K562 (cell line): Measurements from ENCODE around the gene INPP5E. TPM values are rescaled to one million over a fixed set of nuclear protein-coding genes. Genes with fewer than 3 reads are reported as not detected.

Experiments
- BACH1 ChIP-seq: fragments of 200-800 bp; sonication (Bioruptor generic); IDR thresholded peaks from 2 replicates; pipeline ENCODE4 v1.6.1; 2016; ENCODE audit warnings: missing genetic modification characterization, missing compliant biosample characterization
- BRCA1 ChIP-seq, 2 experiments: fragments of 450-650 bp in 1 of 2; sonication (generic) in 1 of 2; formaldehyde crosslinking in 1 of 2; IDR thresholded peaks; 2 replicates each; pipeline versions ENCODE4 v1.5.0 to v1.6.1; 2017 to 2020; ENCODE audit warnings: mild to moderate bottlenecking in 1 of 2, missing genetic modification reagents in 1 of 2
- DNMT1 ChIP-seq: fragments of 450-650 bp; IDR thresholded peaks from 2 replicates; pipeline ENCODE4 v1.6.1; 2016; ENCODE audit warnings: antibody characterized with exemption, mild to moderate bottlenecking
- JUNB ChIP-seq: fragments of 450-650 bp; formaldehyde crosslinking; conservative IDR thresholded peaks from 2 replicates; pipeline ENCODE4 v1.4.0; 2020; ENCODE audit warnings: mild to moderate bottlenecking
- REST ChIP-seq, 2 experiments: fragments of 450-650 bp; formaldehyde crosslinking in 1 of 2; IDR thresholded peaks; 2 replicates each; pipeline versions ENCODE4 v1.4.0 to v1.6.1; 2014 to 2020; ENCODE audit warnings: mild to moderate bottlenecking in 2 of 2, borderline replicate concordance in 1 of 2, low read depth in 1 of 2
- TAF1 ChIP-seq: IDR thresholded peaks from 2 replicates; pipeline ENCODE4 v1.6.1; 2011; ENCODE audit warnings: mild to moderate bottlenecking, low read length, moderate library complexity; ENCODE audit not compliant: insufficient read depth, control insufficient read depth, severe bottlenecking; ENCODE audit errors: extremely low read depth
- TSHZ1 ChIP-seq: fragments of 250-450 bp; sonication (Bioruptor Pico); IDR thresholded peaks from 2 replicates; pipeline ENCODE4 v1.4.0; 2020; ENCODE audit warnings: mild to moderate bottlenecking, moderate library complexity
- ZBTB34 ChIP-seq: fragments of 250-450 bp; sonication (Bioruptor Pico); IDR thresholded peaks from 2 replicates; pipeline ENCODE4 v1.8.0; 2021; ENCODE audit warnings: mild to moderate bottlenecking, moderate library complexity
- ZNF347 ChIP-seq: fragments of 450-650 bp; formaldehyde crosslinking; IDR thresholded peaks from 2 replicates; pipeline ENCODE4 v1.4.0; 2020; ENCODE audit warnings: low read depth, mild to moderate bottlenecking, moderate library complexity
- ZNF740 ChIP-seq, 3 experiments: fragments of 200-800 bp in 1 of 3; sonication (Bioruptor generic) in 1 of 3; sonication (generic) in 1 of 3; formaldehyde crosslinking in 1 of 3; IDR thresholded peaks; 2 replicates each; pipeline versions ENCODE4 v1.6.1 to v1.8.0; 2016 to 2022; ENCODE audit warnings: mild to moderate bottlenecking in 2 of 3, missing compliant biosample characterization in 2 of 3, missing genetic modification characterization in 2 of 3, missing genetic modification reagents in 1 of 3
- polyA plus RNA-seq, 8 experiments: library from polyadenylated mRNA; depleted of rRNA in 4 of 8; stranded (reverse) in 5 of 8; unstranded in 3 of 8; fragments of >200 nt; fragmentation: Nextera tagmentation in 2 of 8; fragmentation: Illumina TruSeq in 1 of 8; extraction: Ambion mirVana in 2 of 8; extraction: Trizol in 1 of 8; gene quantifications; 2 replicates each; pipeline versions ENCODE4 v1.2.1 to v1.2.3, GENCODE V29; 2011 to 2014; ENCODE audit warnings: inconsistent platforms in 1 of 8, missing spikeins in 1 of 8
- total RNA-seq, 7 experiments: library from RNA; depleted of rRNA in 6 of 7; stranded (reverse); fragments of >200 nt in 6 of 7; fragmentation: Illumina TruSeq in 2 of 7; extraction: Trizol in 2 of 7; gene quantifications; 2 replicates each; pipeline versions ENCODE4 v1.2.1 to v1.2.3, GENCODE V29; 2011 to 2021; ENCODE audit warnings: low replicate concordance in 1 of 7

The INPP5E gene
- total and polyA plus RNA-seq, 9 of the 15 experiments (the other 6 are each of a cell fraction or from before 2014, with no cell fraction given), result 0.38 to 17.4 (median 4.9) TPM

- TF ChIP-seq ZBTB34 (CRISPR knock-in tag), result no peak
- TF ChIP-seq ZNF740 (CRISPR knock-in tag; IDR thresholded peaks at IDR 0.05), result no peak
- no peak for TF ChIP-seq ZNF740 (tag; IDR thresholded peaks at IDR 0.05)
- TF ChIP-seq DNMT1, result no peak
- peak; percentile 39 for TF ChIP-seq TAF1
- no peak for TF ChIP-seq TSHZ1 (CRISPR knock-in tag)
- TF ChIP-seq JUNB (CRISPR knock-in tag), result no peak
- TF ChIP-seq BRCA1 (IDR thresholded peaks at IDR 0.05), result no peak
- no peak for TF ChIP-seq BRCA1 (CRISPR knock-in tag; IDR thresholded peaks at IDR 0.05)
- no peak; the same call in 1 of the 2 replicates for TF ChIP-seq REST (IDR thresholded peaks at IDR 0.05; ENCODE audit: borderline replicate concordance)
- TF ChIP-seq REST (CRISPR knock-in tag; IDR thresholded peaks at IDR 0.05; ENCODE audit: low read depth), result no peak
- no peak for TF ChIP-seq BACH1 (tag)
- TF ChIP-seq ZNF347, result no peak
Observed at GRCh38 chr9:136439481-136440408, at the start of gene INPP5E (continued).
